Activated CD8-positive, alpha-beta T cell treated with anti-CD3 and anti-CD28 coated beads for 36 hours (primary cell): ENCODE data around the gene AEBP2. TPM values are rescaled to one million over a fixed set of nuclear protein-coding genes. Genes with fewer than 3 reads are reported as not detected.

ENCODE experiments used
- ATAC-seq: fragments of 200-7000 bp; cut with Tn5 transposase; one replicate; pipeline ENCODE4 v1.10.0; 2021; ENCODE audit warnings: mild to moderate bottlenecking, moderate library complexity
- CTCF ChIA-PET: fragments of 350-600 bp; sonication (Branson Sonifier 250); formaldehyde crosslinking; loops from one replicate; lab custom pipeline; 2021; ENCODE audit warnings: antibody characterized with exemption; lab: Charles Lee
- POLR2A ChIA-PET: fragments of 350-600 bp; sonication (Branson Sonifier 250); formaldehyde crosslinking; loops from one replicate; lab custom pipeline; 2021; ENCODE audit warnings: antibody characterized with exemption; lab: Charles Lee
- DNase-seq: peaks from one replicate; pipeline ENCODE4 v3.0.0-alpha.2; 2020
- H3K27ac Mint-ChIP-seq: one replicate; pipeline ENCODE4 v1.8.0; 2021; ENCODE audit warnings: mild to moderate bottlenecking, mixed read lengths
- H3K27me3 Mint-ChIP-seq: one replicate; pipeline ENCODE4 v1.8.0; 2021; ENCODE audit warnings: mixed read lengths
- H3K36me3 Mint-ChIP-seq: one replicate; pipeline ENCODE4 v1.8.0; 2021; ENCODE audit warnings: low read depth, mixed read lengths
- H3K4me1 Mint-ChIP-seq: one replicate; pipeline ENCODE4 v1.8.0; 2021; ENCODE audit warnings: low read depth, mixed read lengths
- H3K4me3 Mint-ChIP-seq: one replicate; pipeline ENCODE4 v1.8.0; 2021; ENCODE audit warnings: mild to moderate bottlenecking, moderate library complexity, mixed read lengths
- H3K9me3 Mint-ChIP-seq: one replicate; pipeline ENCODE4 v1.8.0; 2021; ENCODE audit warnings: mixed read lengths
- intact Hi-C: fragments of 100-400 bp; cut with micrococcal nuclease; formaldehyde crosslinking; loops from one replicate; pipeline ENCODE4 v1.10.0; 2022
- total RNA-seq, 2 experiments: library from RNA; stranded (reverse); gene quantifications; one replicate each; pipeline ENCODE4 v1.2.3, GENCODE V29; 2021
- TF ChIP-seq, protein P1 (sequence below): fragments of 200-600 bp; IDR thresholded peaks from one replicate; pipeline ENCODE4 v1.8.0; 2022; ENCODE audit warnings: antibody characterized with exemption, mild to moderate bottlenecking

Gene AEBP2
- total RNA-seq, 2 experiments from 2014 or later, result 59.6 to 63.3 TPM

DNA sequence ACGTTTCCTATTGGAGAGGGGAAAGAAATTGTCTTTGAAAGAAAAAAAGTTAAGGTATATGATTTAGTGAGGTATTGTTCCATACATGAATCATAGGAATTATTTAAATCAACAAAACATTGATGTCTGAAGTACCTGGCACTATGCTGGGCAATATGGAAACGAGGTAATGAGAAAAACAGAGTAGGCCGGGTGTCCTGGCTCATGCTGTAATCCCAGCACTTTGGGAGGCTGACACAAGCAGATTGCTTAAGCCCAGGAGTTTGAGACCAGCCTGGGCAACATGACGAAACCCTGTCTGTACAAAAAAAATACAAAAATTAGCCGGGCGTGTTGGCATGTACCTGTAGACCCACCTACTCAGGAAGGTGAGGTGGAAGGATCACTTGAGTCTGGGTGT lies 45.9 kb downstream of the AEBP2 start:
- Mint-ChIP-seq H3K4me3 (no peak overlapping the region), H3K4me1 (peaks cover 82% of the 10 kb centered on the region), H3K9me3 (peaks cover 7% of the 10 kb centered on the region), H3K27me3 (no peaks in the 10 kb centered on the region), H3K27ac (peak overlapping the region; percentile 78), H3K36me3 (peaks cover 66% of the 10 kb centered on the region)
- CTCF ChIA-PET, result no interaction called here
- intact Hi-C loops, result no loop called here
- ATAC-seq (no peak), DNase-seq (no peak)
- POLR2A ChIA-PET, result no interaction called here
- TF ChIP-seq, protein P1, sequence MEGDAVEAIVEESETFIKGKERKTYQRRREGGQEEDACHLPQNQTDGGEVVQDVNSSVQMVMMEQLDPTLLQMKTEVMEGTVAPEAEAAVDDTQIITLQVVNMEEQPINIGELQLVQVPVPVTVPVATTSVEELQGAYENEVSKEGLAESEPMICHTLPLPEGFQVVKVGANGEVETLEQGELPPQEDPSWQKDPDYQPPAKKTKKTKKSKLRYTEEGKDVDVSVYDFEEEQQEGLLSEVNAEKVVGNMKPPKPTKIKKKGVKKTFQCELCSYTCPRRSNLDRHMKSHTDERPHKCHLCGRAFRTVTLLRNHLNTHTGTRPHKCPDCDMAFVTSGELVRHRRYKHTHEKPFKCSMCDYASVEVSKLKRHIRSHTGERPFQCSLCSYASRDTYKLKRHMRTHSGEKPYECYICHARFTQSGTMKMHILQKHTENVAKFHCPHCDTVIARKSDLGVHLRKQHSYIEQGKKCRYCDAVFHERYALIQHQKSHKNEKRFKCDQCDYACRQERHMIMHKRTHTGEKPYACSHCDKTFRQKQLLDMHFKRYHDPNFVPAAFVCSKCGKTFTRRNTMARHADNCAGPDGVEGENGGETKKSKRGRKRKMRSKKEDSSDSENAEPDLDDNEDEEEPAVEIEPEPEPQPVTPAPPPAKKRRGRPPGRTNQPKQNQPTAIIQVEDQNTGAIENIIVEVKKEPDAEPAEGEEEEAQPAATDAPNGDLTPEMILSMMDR, result no peak

DNA sequence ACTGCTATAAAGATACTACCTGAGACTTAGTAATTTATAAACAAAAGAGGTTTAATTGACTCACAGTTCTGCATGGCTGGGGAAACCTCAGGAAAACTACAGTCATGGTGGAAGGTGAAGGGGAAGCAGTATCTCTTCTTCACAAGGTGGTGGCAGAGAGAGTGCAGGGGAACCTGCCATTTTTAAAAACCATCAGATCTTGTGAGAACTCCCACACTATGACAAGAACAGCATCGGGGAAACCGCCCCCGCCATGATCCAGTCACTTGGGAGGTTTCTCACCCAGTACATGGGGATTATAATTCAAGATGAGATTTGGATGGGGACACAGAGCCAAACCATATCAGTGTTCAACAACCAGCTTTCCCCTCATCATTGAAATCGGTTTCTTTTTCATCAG lies 49.9 kb downstream of the AEBP2 start:
- H3K27ac Mint-ChIP-seq, result no peak overlapping the region
- H3K36me3 Mint-ChIP-seq, result peaks cover 39% of the 10 kb centered on the region
- peak; percentile 27 for DNase-seq
- H3K4me1 Mint-ChIP-seq, result peaks cover 63% of the 10 kb centered on the region
- H3K27me3 Mint-ChIP-seq, result no peaks in the 10 kb centered on the region
- H3K9me3 Mint-ChIP-seq, result no peaks in the 10 kb centered on the region
- peak; percentile 18 for ATAC-seq
- ChIA-PET POLR2A (no interaction called here), CTCF (no interaction called here)
- no peak overlapping the region for H3K4me3 Mint-ChIP-seq
- intact Hi-C loops, result no loop called here
- TF ChIP-seq, protein P1, result no peak

DNA sequence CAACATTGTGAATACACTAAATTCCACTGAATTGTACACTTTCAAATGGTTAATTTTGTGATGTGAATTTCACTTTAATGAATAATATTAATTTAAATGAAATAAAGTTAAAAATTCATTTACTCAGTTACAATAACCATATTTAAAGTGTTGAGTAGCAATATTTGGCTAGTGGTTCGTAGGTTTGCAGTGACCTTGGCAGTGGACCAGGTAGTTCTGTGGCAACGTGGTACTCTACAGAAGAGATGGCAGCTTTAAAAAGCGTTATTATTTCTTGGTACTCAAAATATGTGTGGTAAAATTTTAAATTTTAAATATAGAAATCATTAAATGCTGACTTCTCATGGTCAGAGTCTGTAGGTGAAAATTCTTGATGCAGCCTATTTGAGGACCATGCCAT lies 51.6 kb downstream of the AEBP2 start:
- POLR2A ChIA-PET, result no interaction called here
- Mint-ChIP-seq H3K9me3 (no peaks in the 10 kb centered on the region), H3K27ac (no peak overlapping the region), H3K27me3 (no peaks in the 10 kb centered on the region), H3K4me1 (peaks cover 47% of the 10 kb centered on the region), H3K4me3 (no peak overlapping the region), H3K36me3 (peaks cover 40% of the 10 kb centered on the region)
- TF ChIP-seq, protein P1, result no peak
- intact Hi-C loops, result no loop called here
- no peak for DNase-seq
- ATAC-seq, result no peak
- CTCF ChIA-PET, result no interaction called here

DNA sequence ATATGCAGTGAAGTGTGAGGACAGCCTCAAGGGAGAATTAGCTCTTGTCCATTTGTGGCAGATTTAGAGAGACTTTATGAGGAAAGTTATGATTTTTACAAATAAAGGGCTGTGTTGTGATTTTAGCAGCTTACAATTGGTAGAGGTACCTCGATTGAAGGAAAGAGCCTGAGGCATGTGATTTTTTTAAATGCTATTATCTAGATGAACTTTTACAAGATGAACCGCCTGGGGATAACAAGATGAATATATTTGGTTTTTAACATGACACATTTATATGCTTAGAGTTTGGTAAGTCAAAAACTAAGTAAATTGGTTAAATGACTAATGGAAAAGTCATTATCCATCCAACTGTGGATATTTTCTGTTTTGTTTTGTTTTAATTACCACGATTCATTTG lies 52.6 kb downstream of the AEBP2 start:
- H3K27me3 Mint-ChIP-seq, result no peaks in the 10 kb centered on the region
- peaks cover 34% of the 10 kb centered on the region for H3K36me3 Mint-ChIP-seq
- no peak overlapping the region for H3K4me3 Mint-ChIP-seq
- no peaks in the 10 kb centered on the region for H3K9me3 Mint-ChIP-seq
- peak overlapping the region; percentile 52 for H3K27ac Mint-ChIP-seq
- DNase-seq (no peak), ATAC-seq (no peak)
- TF ChIP-seq, protein P1, result no peak
- ChIA-PET POLR2A (no interaction called here), CTCF (no interaction called here)
- peaks cover 40% of the 10 kb centered on the region for H3K4me1 Mint-ChIP-seq
- intact Hi-C loops, result no loop called here

DNA sequence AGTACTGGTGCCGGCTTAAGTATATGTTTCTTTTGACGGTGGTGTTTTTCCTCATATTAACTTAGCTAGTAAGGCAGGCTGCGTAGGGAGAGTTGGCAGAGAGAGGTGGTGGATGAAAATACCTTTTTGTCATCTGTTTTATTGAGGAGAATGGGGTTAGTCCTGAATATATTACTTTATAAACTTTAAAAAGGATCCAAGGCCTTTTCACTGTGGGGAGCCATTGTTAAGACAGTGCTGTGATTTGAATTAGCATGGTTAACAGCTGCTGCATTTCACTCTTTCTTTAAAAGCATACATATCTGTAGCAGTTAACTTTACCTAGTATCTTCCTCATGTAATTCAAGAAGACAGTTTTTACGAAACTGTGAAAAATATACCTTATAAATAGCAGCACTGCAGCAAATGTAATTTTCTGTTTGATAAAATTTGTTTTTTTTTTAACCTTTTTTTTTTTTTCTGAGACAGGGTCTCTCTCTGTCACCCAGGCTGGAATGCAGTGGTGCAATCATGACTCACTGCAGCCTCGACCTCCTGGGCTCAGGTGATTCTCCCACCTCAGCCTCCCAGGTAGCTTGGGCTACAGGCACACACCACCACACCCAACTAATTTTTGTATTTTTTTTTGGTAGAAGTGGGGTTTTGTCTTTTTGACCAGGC lies 57.1 kb downstream of the AEBP2 start:
- H3K36me3 Mint-ChIP-seq, result peaks cover 39% of the 10 kb centered on the region
- TF ChIP-seq, protein P1, result no peak
- H3K9me3 Mint-ChIP-seq, result no peaks in the 10 kb centered on the region
- intact Hi-C loops, result no loop called here
- POLR2A ChIA-PET, result interaction anchor here (1.0 kb wide), 1 partner anchor 14 kb away, joined by 3 read pairs; no protein-coding TSS in a partner anchor
- ATAC-seq, result no peak
- no peak overlapping the region for H3K27ac Mint-ChIP-seq
- CTCF ChIA-PET, result interaction anchor here (1.1 kb wide), 1 partner anchor 11 kb away, joined by 4 read pairs; no protein-coding TSS in a partner anchor
- no peak overlapping the region for H3K4me3 Mint-ChIP-seq
- no peaks in the 10 kb centered on the region for H3K27me3 Mint-ChIP-seq
- peaks cover 30% of the 10 kb centered on the region for H3K4me1 Mint-ChIP-seq
- no peak for DNase-seq
